CD4-positive, alpha-beta T cell (primary cell): ENCODE data around the gene NUP62. TPM values are rescaled to one million over a fixed set of nuclear protein-coding genes. Genes with fewer than 3 reads are reported as not detected.

Experiments used
- ATAC-seq: fragments of 200-7000 bp; cut with Tn5 transposase; one replicate; pipeline ENCODE4 v1.10.0; 2022; ENCODE audit warnings: mild to moderate bottlenecking; ENCODE audit not compliant: poor library complexity
- CTCF ChIA-PET: fragments of 350-600 bp; sonication (Branson Sonifier 250); formaldehyde crosslinking; loops from one replicate; lab custom pipeline; 2021; ENCODE audit warnings: antibody characterized with exemption, inconsistent platforms; lab: Charles Lee
- POLR2A ChIA-PET: fragments of 350-600 bp; sonication (Branson Sonifier 250); formaldehyde crosslinking; loops from one replicate; lab custom pipeline; 2021; ENCODE audit warnings: antibody characterized with exemption, inconsistent platforms; lab: Charles Lee
- DNase-seq, 14 experiments: peaks; one replicate each; pipeline ENCODE4 v3.0.0-alpha.2; 2013 to 2020; ENCODE audit warnings: mixed read lengths in 2 of 14
- H3K27ac ChIP-seq, 2 donors: one replicate each; pipeline versions ENCODE4 v1.5.1 to v1.7.0; 2013; ENCODE audit warnings: low read length in 2 of 2, low read depth in 1 of 2, mild to moderate bottlenecking in 1 of 2
- H3K27me3 ChIP-seq, 2 experiments: 1 replicate in 1 of 2; 2 replicates in 1 of 2; pipeline versions ENCODE4 v1.6.1 to v1.7.0; 2013; ENCODE audit warnings: low read length in 2 of 2, control low read depth in 1 of 2, mild to moderate bottlenecking in 1 of 2, moderate library complexity in 1 of 2; ENCODE audit not compliant: insufficient read depth in 2 of 2, control insufficient read depth in 1 of 2
- H3K36me3 ChIP-seq: one replicate; pipeline ENCODE4 v1.6.1; 2013; ENCODE audit warnings: low read length, control low read depth; ENCODE audit not compliant: insufficient read depth
- H3K4me1 ChIP-seq: one replicate; pipeline ENCODE4 v1.6.1; 2013; ENCODE audit warnings: low read length, control low read depth; ENCODE audit not compliant: insufficient read depth
- H3K4me3 ChIP-seq: one replicate; pipeline ENCODE4 v1.5.1; 2013; ENCODE audit warnings: mild to moderate bottlenecking, low read length, moderate library complexity
- H3K9me3 ChIP-seq, 2 experiments: 1 replicate in 1 of 2; 2 replicates in 1 of 2; pipeline versions ENCODE4 v1.6.1 to v1.7.0; 2013; ENCODE audit warnings: low read length in 2 of 2, mild to moderate bottlenecking in 2 of 2, control low read depth in 1 of 2, moderate library complexity in 1 of 2; ENCODE audit not compliant: control insufficient read depth in 1 of 2, insufficient read depth in 1 of 2
- H3K27ac Mint-ChIP-seq: one replicate; pipeline ENCODE4 v1.8.0; 2020; ENCODE audit warnings: mixed read lengths
- H3K27me3 Mint-ChIP-seq: one replicate; pipeline ENCODE4 v1.8.0; 2021; ENCODE audit warnings: mixed read lengths
- H3K36me3 Mint-ChIP-seq: one replicate; pipeline ENCODE4 v1.8.0; 2021; ENCODE audit warnings: low read depth, mixed read lengths
- H3K4me1 Mint-ChIP-seq: one replicate; pipeline ENCODE4 v1.8.0; 2021; ENCODE audit warnings: low read depth, mixed read lengths
- H3K4me3 Mint-ChIP-seq: one replicate; pipeline ENCODE4 v1.8.0; 2020; ENCODE audit warnings: mild to moderate bottlenecking, mixed read lengths
- H3K9me3 Mint-ChIP-seq: one replicate; pipeline ENCODE4 v1.8.0; 2020; ENCODE audit warnings: mixed read lengths
- CTCF ChIP-seq: fragments of 200-600 bp; IDR thresholded peaks from one replicate; pipeline ENCODE4 v1.8.0; 2022; ENCODE audit warnings: antibody characterized with exemption, mild to moderate bottlenecking
- intact Hi-C, 2 experiments: fragments of 100-400 bp; cut with DNase I in 1 of 2; cut with micrococcal nuclease in 1 of 2; formaldehyde crosslinking; loops; one replicate each; pipeline versions ENCODE4 v1.15.1 to v1.9.0; 2023 to 2025; cut with DNase I, micrococcal nuclease
- total RNA-seq, 174 experiments: library from RNA in 2 of 174; stranded (reverse) in 2 of 174; gene quantifications; one replicate each; pipeline ENCODE4 v1.2.3 and lab custom pipeline; 2021 to 2026

NUP62 gene
- total RNA-seq, 2 experiments from 2014 or later: 19.2 to 21.7 TPM

- Mint-ChIP-seq H3K4me3 (no peak overlapping the region), H3K9me3 (no peaks in the 10 kb centered on the region), H3K36me3 (peaks cover 53% of the 10 kb centered on the region), H3K4me1 (peaks cover 2% of the 10 kb centered on the region), H3K27me3 (no peaks in the 10 kb centered on the region), H3K27ac (no peak overlapping the region)
- Histone ChIP-seq H3K4me1 (peaks cover 10% of the 10 kb centered on the region), H3K4me3 (no peak overlapping the region), H3K9me3 (peaks cover 0 to 3% of the 10 kb centered on the region in 2 experiments), H3K36me3 (peaks cover 70% of the 10 kb centered on the region), H3K27me3 (no peaks in the 10 kb centered on the region), H3K27ac (no peak overlapping the region)
- DNase-seq: no peak
- ChIA-PET POLR2A (no interaction called here), CTCF (no interaction called here)
- ATAC-seq: no peak
- intact Hi-C loops: no loop called here
- no peak for TF ChIP-seq CTCF
Measured at GRCh38 chr19:49884109-49884508, 45.2 kb downstream of the NUP62 start.

GRCh38 chr19:49883094-49883493, 46.2 kb downstream of the NUP62 start:
- Histone ChIP-seq H3K4me1 (peaks cover 20% of the 10 kb centered on the region), H3K4me3 (no peak overlapping the region), H3K27me3 (no peaks in the 10 kb centered on the region), H3K27ac (no peak overlapping the region), H3K36me3 (peaks cover 76% of the 10 kb centered on the region), H3K9me3 (peaks cover 0 to 3% of the 10 kb centered on the region in 2 experiments)
- no peak overlapping the region for H3K27ac Mint-ChIP-seq
- peaks cover 60% of the 10 kb centered on the region for H3K36me3 Mint-ChIP-seq
- DNase-seq (no peak), ATAC-seq (no peak)
- ChIA-PET POLR2A (no interaction called here), CTCF (no interaction called here)
- no peak for TF ChIP-seq CTCF
- intact Hi-C loops: no loop called here
- H3K9me3 Mint-ChIP-seq: no peaks in the 10 kb centered on the region
- no peak overlapping the region for H3K4me3 Mint-ChIP-seq
- peaks cover 10% of the 10 kb centered on the region for H3K4me1 Mint-ChIP-seq
- H3K27me3 Mint-ChIP-seq: no peaks in the 10 kb centered on the region

GRCh38 chr19:49882643-49883042, 46.7 kb downstream of the NUP62 start:
- intact Hi-C loops: no loop called here
- ATAC-seq (no peak), DNase-seq (no peak)
- H3K4me3 Mint-ChIP-seq: no peak overlapping the region
- peaks cover 64% of the 10 kb centered on the region for H3K36me3 Mint-ChIP-seq
- Histone ChIP-seq H3K4me1 (peaks cover 23% of the 10 kb centered on the region), H3K4me3 (no peak overlapping the region), H3K27ac (no peak overlapping the region), H3K27me3 (no peaks in the 10 kb centered on the region), H3K9me3 (peaks cover 0 to 3% of the 10 kb centered on the region in 2 experiments), H3K36me3 (peaks cover 76% of the 10 kb centered on the region)
- POLR2A ChIA-PET: no interaction called here
- CTCF ChIA-PET: no interaction called here
- H3K27ac Mint-ChIP-seq: no peak overlapping the region
- no peaks in the 10 kb centered on the region for H3K9me3 Mint-ChIP-seq
- no peaks in the 10 kb centered on the region for H3K27me3 Mint-ChIP-seq
- TF ChIP-seq CTCF: no peak
- H3K4me1 Mint-ChIP-seq: peaks cover 13% of the 10 kb centered on the region
